Breast epithelium (tissue), 3 donors: ENCODE data around the gene PAPOLB.

Source experiments
- CTCF ChIP-seq, 3 donors: fragments of 450-650 bp; IDR thresholded peaks; one replicate each; pipeline ENCODE4 v1.5.1; 2016 to 2017; ENCODE audit warnings: antibody characterized with exemption in 3 of 3, mild to moderate bottlenecking in 3 of 3, moderate library complexity in 3 of 3
- POLR2A ChIP-seq: fragments of 450-650 bp; IDR thresholded peaks from one replicate; pipeline ENCODE4 v1.6.1; 2016; ENCODE audit warnings: antibody characterized with exemption, mild to moderate bottlenecking, moderate library complexity
- POLR2AphosphoS5 ChIP-seq, 3 donors: sonication (generic); formaldehyde crosslinking; IDR thresholded peaks; one replicate each; pipeline ENCODE4 v1.6.1; 2017; ENCODE audit warnings: antibody characterized with exemption in 3 of 3

- TF ChIP-seq CTCF (IDR thresholded peaks at IDR 0.05) (no peak), POLR2A (no peak), POLR2AphosphoS5 (IDR thresholded peaks at IDR 0.05) (no peak)
These were observed 6.7 kb upstream of the PAPOLB start for GRCh38 chr7:4868493-4868892.
